ENCODE results near the gene HES6. TPM values are rescaled to one million over a fixed set of nuclear protein-coding genes. Genes with fewer than 3 reads are reported as not detected.

Gene HES6
- total and polyA plus RNA-seq, 3 donors from 2014 or later, result 21.3 to 40.3 (median 22.0) TPM

- 86 to 89% methylated on average over 6 to 11 of the region's 11 CpGs for whole genome bisulfite sequencing, 2 donors
- TF ChIP-seq CTCF (IDR thresholded peaks at IDR 0.05), result no peak
- no peak for TF ChIP-seq POLR2A (IDR thresholded peaks at IDR 0.05)
Measured at GRCh38 chr2:238227587-238228032, 12.2 kb downstream of the HES6 start.

GRCh38 chr2:238226698-238227586 lies 12.9 kb downstream of the HES6 start:
- Histone ChIP-seq H3K4me1 (no peaks in the 10 kb centered on the region), H3K36me3 (ENCODE audit: low read depth, missing control alignments) (no peaks in the 10 kb centered on the region), H3K27ac (no peak overlapping the region), H3K4me3 (no peak overlapping the region), H3K27me3 (no peaks in the 10 kb centered on the region), H3K9me3 (no peaks in the 10 kb centered on the region)
- no peak for TF ChIP-seq CTCF (IDR thresholded peaks at IDR 0.05)
- TF ChIP-seq POLR2A (IDR thresholded peaks at IDR 0.05), result no peak
- intact Hi-C loops (cut with DNase I; ENCODE audit: low total_unique reads), result no loop called here
- no peak for DNase-seq
- WGBS, 2 donors, result 90% methylated on average over 8 of the region's 8 CpGs

More at GRCh38 chr2:238227587-238228032, 12.2 kb downstream of the HES6 start:
- no peak overlapping the region for H3K27ac ChIP-seq
- H3K4me1 ChIP-seq, result no peaks in the 10 kb centered on the region
- H3K4me3 ChIP-seq, result no peak overlapping the region
- no peak for DNase-seq
- H3K27me3 ChIP-seq, result no peaks in the 10 kb centered on the region
- intact Hi-C loops (cut with DNase I; ENCODE audit: low total_unique reads), result no loop called here
- no peaks in the 10 kb centered on the region for H3K36me3 ChIP-seq (ENCODE audit: low read depth, missing control alignments)
- H3K9me3 ChIP-seq, result no peaks in the 10 kb centered on the region

GRCh38 chr2:238225911-238226697 lies 13.7 kb downstream of the HES6 start:
- 82 to 95% methylated on average over 13 to 38 of the region's 38 CpGs for WGBS, 2 donors
- H3K4me1 ChIP-seq, result no peaks in the 10 kb centered on the region
- TF ChIP-seq POLR2A (IDR thresholded peaks at IDR 0.05) (no peak), CTCF (IDR thresholded peaks at IDR 0.05) (no peak)
- H3K9me3 ChIP-seq, result no peaks in the 10 kb centered on the region
- intact Hi-C loops (cut with DNase I; ENCODE audit: low total_unique reads), result no loop called here
- no peak overlapping the region for H3K4me3 ChIP-seq
- peak; percentile 58 for DNase-seq
- H3K36me3 ChIP-seq (ENCODE audit: low read depth, missing control alignments), result no peaks in the 10 kb centered on the region
- no peaks in the 10 kb centered on the region for H3K27me3 ChIP-seq
- H3K27ac ChIP-seq, result no peak overlapping the region

DNA sequence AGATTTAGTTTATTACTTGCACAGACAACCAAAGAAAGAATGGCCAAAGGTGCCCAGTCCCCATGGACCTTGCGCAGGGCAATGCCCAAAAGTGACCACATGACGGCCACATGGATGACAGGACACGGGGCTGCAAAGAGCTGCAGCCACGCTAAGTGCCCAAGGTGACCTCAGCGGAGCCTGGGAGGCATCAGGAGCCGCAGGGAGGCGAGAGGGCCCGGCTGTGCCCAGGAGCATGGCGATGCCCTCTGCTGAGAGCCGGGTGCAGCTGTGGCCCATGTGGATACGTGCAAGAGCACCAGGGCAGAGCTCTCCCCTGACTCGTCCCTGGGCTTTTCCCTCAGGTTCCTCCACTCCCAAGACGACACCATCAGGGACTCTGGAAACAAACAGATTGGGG lies 14.7 kb downstream of the HES6 start:
- no peak overlapping the region for H3K4me3 ChIP-seq
- no peaks in the 10 kb centered on the region for H3K27me3 ChIP-seq
- no peaks in the 10 kb centered on the region for H3K4me1 ChIP-seq
- no peak overlapping the region for H3K27ac ChIP-seq
- no peak for DNase-seq
- no peaks in the 10 kb centered on the region for H3K9me3 ChIP-seq
- intact Hi-C loops (cut with DNase I; ENCODE audit: low total_unique reads), result no loop called here
- WGBS, 2 donors, result 89% methylated on average over 13 of the region's 13 CpGs
- no peak for TF ChIP-seq POLR2A (IDR thresholded peaks at IDR 0.05)
- no peak for TF ChIP-seq CTCF (IDR thresholded peaks at IDR 0.05)
- H3K36me3 ChIP-seq (ENCODE audit: low read depth, missing control alignments), result no peaks in the 10 kb centered on the region

Measured in testis (tissue), 3 donors.